ENCODE data around the gene C22orf31.
"Not testable (repeated sequence)": the region's sequence is repeated elsewhere in the genome, so short reads cannot be mapped to it uniquely, and the experiment has no call there.

C22orf31 gene

GRCh38 chr22:29053048-29053702 lies 8.5 kb downstream of the C22orf31 start:
- no peak for DNase-seq

- no peak for DNase-seq
Measured at GRCh38 chr22:29050457-29050856, 11.2 kb downstream of the C22orf31 start.

- no peak for DNase-seq
Measured at GRCh38 chr22:29049655-29050263, 11.9 kb downstream of the C22orf31 start.

GRCh38 chr22:29048822-29049654 lies 12.6 kb downstream of the C22orf31 start:
- DNase-seq: no peak

- no peak for DNase-seq
Measured at GRCh38 chr22:29044657-29045176, 16.9 kb downstream of the C22orf31 start.

- DNase-seq: no peak
Measured at GRCh38 chr22:29043906-29044575, 17.6 kb downstream of the C22orf31 start.

GRCh38 chr22:29041408-29041807 lies 20.2 kb downstream of the C22orf31 start:
- no peak for DNase-seq

- peak; percentile 63 to 77 for DNase-seq
Measured at GRCh38 chr22:29040385-29041275, 21.0 kb downstream of the C22orf31 start.

GRCh38 chr22:29039684-29040083 lies 21.9 kb downstream of the C22orf31 start:
- DNase-seq: not testable (repeated sequence)

GRCh38 chr22:29039148-29039547 lies 22.5 kb downstream of the C22orf31 start:
- no peak for DNase-seq

GRCh38 chr22:29037340-29037932 lies 24.2 kb downstream of the C22orf31 start:
- DNase-seq: no peak

- DNase-seq: no peak
Measured at GRCh38 chr22:29032584-29032983, 29.0 kb downstream of the C22orf31 start.

GRCh38 chr22:29032014-29032475 lies 29.6 kb downstream of the C22orf31 start:
- DNase-seq: no peak

- no peak for DNase-seq
Measured at GRCh38 chr22:29031227-29032011, 30.2 kb downstream of the C22orf31 start.

- peak in 1 of 2 donors; percentile 4 for DNase-seq
Measured at GRCh38 chr22:29030618-29031226, 30.9 kb downstream of the C22orf31 start.

GRCh38 chr22:29030016-29030617 lies 31.5 kb downstream of the C22orf31 start:
- DNase-seq: no peak

GRCh38 chr22:29029202-29030000 lies 32.2 kb downstream of the C22orf31 start:
- no peak for DNase-seq

- no peak for DNase-seq
Measured at GRCh38 chr22:29028468-29028867, 33.2 kb downstream of the C22orf31 start.

GRCh38 chr22:29026579-29026978 lies 35.1 kb downstream of the C22orf31 start:
- no peak for DNase-seq

Data from CD4-positive, alpha-beta T cell treated with Interferon alpha-2 for 1 hour (primary cell).